H9 (cell line): Measurements from ENCODE around the gene ASIC1. TPM values are rescaled to one million over a fixed set of nuclear protein-coding genes. Genes with fewer than 3 reads are reported as not detected.

ENCODE experiments used
- DNase-seq: peaks from one replicate; pipeline ENCODE4 v3.0.0-alpha.2; 2017
- H2AFZ ChIP-seq: one replicate; pipeline ENCODE4 v1.6.1; 2013; ENCODE audit warnings: mild to moderate bottlenecking, low read length, control low read depth, moderate library complexity
- H2AK5ac ChIP-seq: 2 replicates; pipeline ENCODE4 v1.6.1; 2013; ENCODE audit warnings: low read length, control low read depth, mixed read lengths; ENCODE audit not compliant: insufficient read length
- H2BK120ac ChIP-seq: one replicate; pipeline ENCODE4 v1.6.1; 2013; ENCODE audit warnings: low read depth, mild to moderate bottlenecking, low read length, control low read depth, inconsistent platforms; ENCODE audit not compliant: poor library complexity, severe bottlenecking
- H2BK12ac ChIP-seq: 2 replicates; pipeline ENCODE4 v1.6.1; 2013; ENCODE audit warnings: low read length, control low read depth, mixed read lengths, low read depth; ENCODE audit not compliant: insufficient read length
- H2BK15ac ChIP-seq: 2 replicates; pipeline ENCODE4 v1.6.1; 2013; ENCODE audit warnings: low read depth, low read length, control low read depth
- H2BK20ac ChIP-seq: one replicate; pipeline ENCODE4 v1.6.1; 2013; ENCODE audit warnings: low read depth, mild to moderate bottlenecking, low read length, control low read depth, inconsistent platforms; ENCODE audit not compliant: poor library complexity, severe bottlenecking
- H2BK5ac ChIP-seq: 2 replicates; pipeline ENCODE4 v1.6.1; 2013; ENCODE audit warnings: low read length, control low read depth, mixed read lengths; ENCODE audit not compliant: insufficient read length
- H3K14ac ChIP-seq: 2 replicates; pipeline ENCODE4 v1.6.1; 2013; ENCODE audit warnings: low read length, control low read depth; ENCODE audit not compliant: insufficient read depth
- H3K18ac ChIP-seq: 2 replicates; pipeline ENCODE4 v1.6.1; 2013; ENCODE audit warnings: low read depth, mild to moderate bottlenecking, mixed read lengths, low read length, control low read depth; ENCODE audit not compliant: insufficient read length
- H3K23ac ChIP-seq: 2 replicates; pipeline ENCODE4 v1.6.1; 2013; ENCODE audit warnings: low read length, control low read depth, mixed read lengths, low read depth; ENCODE audit not compliant: insufficient read length
- H3K23me2 ChIP-seq: 2 replicates; pipeline ENCODE4 v1.6.1; 2013; ENCODE audit warnings: low read depth, mild to moderate bottlenecking, mixed read lengths, low read length, control low read depth; ENCODE audit not compliant: insufficient read length, poor library complexity, severe bottlenecking
- H3K27ac ChIP-seq: 2 replicates; pipeline ENCODE4 v1.5.1; 2013; ENCODE audit warnings: low read length, control low read depth, mixed read lengths, low read depth; ENCODE audit not compliant: insufficient read length
- H3K27me3 ChIP-seq: 2 replicates; pipeline ENCODE4 v1.6.1; 2013; ENCODE audit warnings: low read length, control low read depth, inconsistent platforms; ENCODE audit not compliant: insufficient read depth
- H3K4ac ChIP-seq: 2 replicates; pipeline ENCODE4 v1.6.1; 2013; ENCODE audit warnings: low read depth, mild to moderate bottlenecking, control low read depth, inconsistent platforms, low read length, moderate library complexity
- H3K4me1 ChIP-seq: 2 replicates; pipeline ENCODE4 v1.6.1; 2013; ENCODE audit warnings: low read length, control low read depth, inconsistent platforms; ENCODE audit not compliant: insufficient read depth
- H3K4me2 ChIP-seq: 2 replicates; pipeline ENCODE4 v1.6.1; 2013; ENCODE audit warnings: low read length, control low read depth, mixed read lengths; ENCODE audit not compliant: insufficient read length, insufficient read depth
- H3K56ac ChIP-seq: 2 replicates; pipeline ENCODE4 v1.6.1; 2013; ENCODE audit warnings: low read depth, mild to moderate bottlenecking, mixed read lengths, low read length, control low read depth; ENCODE audit not compliant: insufficient read length
- H3K79me1 ChIP-seq: 2 replicates; pipeline ENCODE4 v1.6.1; 2013; ENCODE audit warnings: low read depth, mild to moderate bottlenecking, moderate library complexity, low read length, control low read depth, inconsistent platforms; ENCODE audit not compliant: insufficient read depth, poor library complexity, severe bottlenecking
- H3K79me2 ChIP-seq: 2 replicates; pipeline ENCODE4 v1.6.1; 2013; ENCODE audit warnings: low read length, control low read depth, inconsistent platforms; ENCODE audit not compliant: insufficient read depth
- H3K9ac ChIP-seq: 2 replicates; pipeline ENCODE4 v1.6.1; 2013; ENCODE audit warnings: low read length, control low read depth, mixed read lengths; ENCODE audit not compliant: insufficient read length; ENCODE audit errors: extremely low read depth
- H3K9me3 ChIP-seq: one replicate; pipeline ENCODE4 v1.6.1; 2013; ENCODE audit warnings: low read depth, low read length, inconsistent platforms; ENCODE audit not compliant: control insufficient read depth
- H3T11ph ChIP-seq: one replicate; pipeline ENCODE4 v1.6.1; 2013; ENCODE audit warnings: mild to moderate bottlenecking, low read length, control low read depth, inconsistent platforms
- H4K20me1 ChIP-seq: one replicate; pipeline ENCODE4 v1.6.1; 2013; ENCODE audit not compliant: control insufficient read depth, insufficient read length, insufficient read depth
- H4K5ac ChIP-seq: 2 replicates; pipeline ENCODE4 v1.6.1; 2013; ENCODE audit warnings: low read depth, mild to moderate bottlenecking, mixed read lengths, low read length, control low read depth; ENCODE audit not compliant: insufficient read length
- H4K8ac ChIP-seq: replicated peaks from 2 replicates; pipeline ENCODE4 v1.6.1; 2013; ENCODE audit warnings: low read length, control low read depth, mixed read lengths, low read depth; ENCODE audit not compliant: insufficient read length
- H4K91ac ChIP-seq: 2 replicates; pipeline ENCODE4 v1.6.1; 2013; ENCODE audit warnings: low read depth, mild to moderate bottlenecking, moderate library complexity, mixed read lengths, low read length, control low read depth; ENCODE audit not compliant: insufficient read length
- H3K27ac Mint-ChIP-seq, 3 experiments: 2 replicates in 2 of 3; 3 replicates in 1 of 3; pipeline ENCODE4 v1.8.0; 2020 to 2021; ENCODE audit warnings: mixed read lengths in 3 of 3, mild to moderate bottlenecking in 1 of 3, moderate library complexity in 1 of 3
- H3K27me3 Mint-ChIP-seq: 2 replicates; pipeline ENCODE4 v1.8.0; 2021; ENCODE audit warnings: low read depth, mild to moderate bottlenecking, moderate library complexity, mixed read lengths
- H3K36me3 Mint-ChIP-seq, 3 experiments: 2 replicates in 2 of 3; 3 replicates in 1 of 3; pipeline ENCODE4 v1.8.0; 2020 to 2021; ENCODE audit warnings: low read depth in 3 of 3, mixed read lengths in 3 of 3; ENCODE audit not compliant: insufficient read depth in 1 of 3
- H3K4me1 Mint-ChIP-seq, 2 experiments: 2 replicates each; pipeline ENCODE4 v1.8.0; 2020; ENCODE audit warnings: mixed read lengths in 2 of 2
- H3K4me3 Mint-ChIP-seq, 2 experiments: 2 replicates in 1 of 2; 3 replicates in 1 of 2; pipeline ENCODE4 v1.8.0; 2020 to 2021; ENCODE audit warnings: mild to moderate bottlenecking in 2 of 2, mixed read lengths in 2 of 2, moderate library complexity in 1 of 2
- H3K9me3 Mint-ChIP-seq, 2 experiments: 2 replicates in 1 of 2; 3 replicates in 1 of 2; pipeline ENCODE4 v1.8.0; 2020; ENCODE audit warnings: mild to moderate bottlenecking in 2 of 2, mixed read lengths in 2 of 2, moderate library complexity in 1 of 2
- CTCF ChIP-seq: fragments of 200-600 bp; sonication (generic); conservative IDR thresholded peaks from 3 replicates; pipeline ENCODE4 v1.8.0; 2021; ENCODE audit warnings: antibody characterized with exemption, mild to moderate bottlenecking
- WGBS: extraction: QIAGEN DNeasy Blood & Tissue Kit; methylation state at CpG from one replicate; pipeline ENCODE4 v1.1.7; 2013; ENCODE audit warnings: missing lambda C conversion rate, low lambda C conversion rate, mixed read lengths; ENCODE audit not compliant: insufficient read length; ENCODE audit errors: extremely low coverage; 5-methylcytosine and 5-hydroxymethylcytosine counted together
- total RNA-seq: library from RNA; stranded (reverse); gene quantifications from 2 replicates; pipeline ENCODE4 v1.2.1, GENCODE V29; 2021

ASIC1 gene
- total RNA-seq, 1 experiment from 2014 or later: 3.9 TPM

- Histone ChIP-seq H4K5ac (no peak overlapping the region), H3K9ac (no peak overlapping the region), H2AFZ (no peak overlapping the region), H3K14ac (no peak overlapping the region), H3K18ac (no peak overlapping the region), H3K79me2 (no peaks in the 10 kb centered on the region), H4K91ac (no peak overlapping the region), H2BK12ac (no peak overlapping the region), H2AK5ac (no peak overlapping the region), H3K23ac (no peak overlapping the region), H4K8ac (no peak overlapping the region), H3K27me3 (no peaks in the 10 kb centered on the region), H3K4me1 (no peaks in the 10 kb centered on the region), H3K9me3 (no peaks in the 10 kb centered on the region), H3K23me2 (no peaks in the 10 kb centered on the region), H3K4ac (no peak overlapping the region), H2BK20ac (no peak overlapping the region), H2BK120ac (no peak overlapping the region), H3K27ac (no peak overlapping the region), H4K20me1 (no peaks in the 10 kb centered on the region), H3K56ac (no peak overlapping the region), H2BK5ac (no peak overlapping the region), H2BK15ac (no peak overlapping the region), H3T11ph (no peak overlapping the region), H3K79me1 (no peaks in the 10 kb centered on the region), H3K4me2 (no peak overlapping the region)
- no peak for TF ChIP-seq CTCF
- Mint-ChIP-seq H3K36me3 (no peaks in the 10 kb centered on the region; a peak in 1 of 7 replicates), H3K4me3 (no peak overlapping the region), H3K27ac (no peak overlapping the region), H3K9me3 (no peaks in the 10 kb centered on the region), H3K27me3 (peaks cover 2% of the 10 kb centered on the region; the same call in 1 of the 2 replicates), H3K4me1 (peaks cover 26 to 36% of the 10 kb centered on the region in 2 experiments)
- WGBS: no CpG with 5 or more reads among the region's 7 CpGs
- DNase-seq: no peak
Measured at GRCh38 chr12:50073206-50073605, 15.8 kb downstream of the ASIC1 start.
